ENCODE measurements around the gene CRYGD. TPM values are rescaled to one million over a fixed set of nuclear protein-coding genes. Genes with fewer than 3 reads are reported as not detected.
"Not testable (repeated sequence)": the region's sequence is repeated elsewhere in the genome, so short reads cannot be mapped to it uniquely, and the experiment has no call there.

Gene CRYGD
- total RNA-seq (2012; rRNA removed), result not detected in 2 replicates
- polyA plus RNA-seq (2012; rRNA removed), result not detected in 2 replicates
- not detected in 2 replicates for polyA plus RNA-seq (2012; cell fraction: cytosol; rRNA removed)
- not detected in 2 replicates for polyA plus RNA-seq (2012; cell fraction: nucleus; rRNA removed; ENCODE audit: low replicate concordance)
- not detected for Bru-seq, nascent RNA
- BruChase-seq, experiment 1, labeled RNA remaining after a 6-hour chase, result not detected
- not detected for BruChase-seq, experiment 2, labeled RNA remaining after a 2-hour chase
- long read RNA-seq, result 0 reads

GRCh38 chr2:208124013-208124715 lies at the start of gene CRYGD:
TSS of gene CRYGD (minus strand) at chr2:208124524. CDS start at chr2:208124473, 51 bp downstream.
- H3K36me3 ChIP-seq (ENCODE audit: control insufficient read depth, insufficient read depth, low read length); H3K56ac ChIP-seq (ENCODE audit: extremely low read depth, insufficient read depth, low read length); H3K79me1 ChIP-seq (ENCODE audit: low read depth in 1 of 2, low read length in 2 of 2); CTCF ChIA-PET; intact Hi-C loops (cut with micrococcal nuclease); BruUV-seq (replicated peaks); H2BK20ac ChIP-seq (ENCODE audit: low read depth, low read length); H2AFZ ChIP-seq (replicated peaks; ENCODE audit: low read length, poor library complexity); POLR2A ChIA-PET (ENCODE audit: unreplicated experiment); H3K4ac ChIP-seq (ENCODE audit: low read depth, low read length); H3K9me1 ChIP-seq (ENCODE audit: insufficient read depth, low read length); H3K4me1 ChIP-seq (ENCODE audit: control insufficient read depth, insufficient read depth, low read length); H2AK9ac ChIP-seq (replicated peaks; ENCODE audit: low read depth, low read length, poor library complexity); H3K4me2 ChIP-seq (ENCODE audit: low read depth, low read length); H2BK120ac ChIP-seq (ENCODE audit: low read depth, low read length); H3K4me3 ChIP-seq (ENCODE audit: insufficient read depth, low read depth, low read length); H2BK5ac ChIP-seq (ENCODE audit: low read depth, low read length, poor library complexity, severe bottlenecking); H3K27ac ChIP-seq (ENCODE audit: insufficient read depth, low read length); H3K23ac ChIP-seq (ENCODE audit: low read depth, low read length); H2AK5ac ChIP-seq (ENCODE audit: low read depth, low read length); in situ Hi-C loops (cut with MboI; ENCODE audit: low sequenced_read_pairs); H3K14ac ChIP-seq (replicated peaks; ENCODE audit: low read depth, low read length); H3K18ac ChIP-seq (ENCODE audit: low read depth, low read length); H3K9ac ChIP-seq (ENCODE audit: low read depth, low read length); H4K20me1 ChIP-seq (ENCODE audit: insufficient read depth, low read length); DNase-seq; H4K5ac ChIP-seq (ENCODE audit: low read depth, low read length); dilution Hi-C loops (cut with HindIII; ENCODE audit: low sequenced_read_pairs, unreplicated experiment); H4K8ac ChIP-seq (ENCODE audit: low read depth in 2 of 2, low read length in 2 of 2); H4K91ac ChIP-seq (ENCODE audit: insufficient read depth, low read depth, low read length); H2BK15ac ChIP-seq (ENCODE audit: low read depth, low read length); H3K9me3 ChIP-seq (ENCODE audit: control insufficient read depth, insufficient read depth, low read length): not testable (repeated sequence)
- WGBS, 2 experiments (ENCODE audit: extremely low coverage in 2 of 2, insufficient read length in 1 of 2), result 8% methylated on average over 13 of the region's 46 CpGs; no CpG with 5 or more reads in 1 of the 2 experiments
- peak; percentile 46; the same call in 1 of the 2 replicates for ATAC-seq (ENCODE audit: low read depth)
- peaks cover 16% of the 10 kb centered on the region for H3K27me3 ChIP-seq (ENCODE audit: control insufficient read depth, insufficient read depth, low read length)

Measured in IMR-90 (cell line).